ENCODE results near the gene MEF2C. TPM values are rescaled to one million over a fixed set of nuclear protein-coding genes. Genes with fewer than 3 reads are reported as not detected.

MEF2C gene
- total and polyA plus RNA-seq, 2 donors: 8.0 to 12.8 TPM

DNA sequence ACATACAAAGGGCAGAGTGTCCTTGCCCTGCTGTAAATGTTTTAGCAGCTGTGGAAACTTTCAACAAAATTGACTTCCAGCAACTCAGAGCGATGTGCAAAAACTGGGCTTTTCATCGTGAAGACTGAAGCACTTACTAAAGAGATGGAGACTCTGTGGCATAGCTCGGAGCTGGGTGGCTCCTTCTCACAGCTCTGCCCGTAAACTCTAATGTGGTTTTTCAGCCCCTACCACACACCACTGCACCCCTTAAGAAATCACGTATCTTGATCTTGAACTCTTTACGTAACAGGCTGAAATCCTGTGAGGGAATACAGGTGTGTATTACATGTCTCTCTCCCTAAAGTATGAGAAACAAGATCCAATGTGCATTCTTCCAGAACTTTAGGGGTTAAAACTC lies 124.4 kb downstream of the MEF2C start:
- Histone ChIP-seq H3K27me3 (ENCODE audit: control insufficient read depth in 2 of 2, insufficient read depth in 1 of 2, low read length in 1 of 2) (no peaks in the 10 kb centered on the region), H3K4me3 (ENCODE audit: low read length in 2 of 2) (no peak overlapping the region), H3K27ac (ENCODE audit: low read depth in 1 of 2, low read length in 1 of 2) (no peak overlapping the region), H3K9me3 (ENCODE audit: control insufficient read depth in 2 of 2, insufficient read depth in 1 of 2, low read length in 1 of 2) (no peaks in the 10 kb centered on the region), H3K36me3 (ENCODE audit: control insufficient read depth in 2 of 2, insufficient read depth in 2 of 2, low read length in 1 of 2) (no peaks in the 10 kb centered on the region), H3K4me1 (ENCODE audit: control insufficient read depth in 2 of 2, insufficient read depth in 2 of 2, low read length in 2 of 2) (peaks cover 0 to 18% of the 10 kb centered on the region in 2 donors)
- 9% methylated on average over 6 of the region's 6 CpGs for WGBS
- DNase-seq (ENCODE audit: low read depth in 6 of 9, low spot score in 9 of 9): peak in 7 of 9 donors; percentile 20 to 72 (median 31)

DNA sequence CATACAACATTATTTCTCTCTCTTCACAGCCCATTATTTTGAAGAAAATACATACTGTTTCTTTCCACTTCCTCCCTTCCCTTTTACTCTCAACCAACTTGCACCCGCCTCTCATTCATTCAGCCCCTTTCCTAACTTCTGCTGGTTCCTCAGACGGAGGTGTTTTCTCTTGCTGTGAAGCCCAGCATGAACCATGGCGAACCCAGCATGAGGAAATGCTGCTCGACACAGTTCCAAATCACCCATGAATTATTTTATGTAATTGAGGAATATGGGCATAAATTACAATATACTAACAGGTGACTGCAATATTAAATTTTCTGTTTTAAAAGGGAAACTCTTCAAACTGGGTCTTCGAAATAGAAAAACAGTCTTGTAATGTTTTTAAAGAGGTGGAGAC lies 124.8 kb downstream of the MEF2C start:
- Histone ChIP-seq H3K9me3 (ENCODE audit: control insufficient read depth in 2 of 2, insufficient read depth in 1 of 2, low read length in 1 of 2) (no peaks in the 10 kb centered on the region), H3K36me3 (ENCODE audit: control insufficient read depth in 2 of 2, insufficient read depth in 2 of 2, low read length in 1 of 2) (no peaks in the 10 kb centered on the region), H3K4me1 (ENCODE audit: control insufficient read depth in 2 of 2, insufficient read depth in 2 of 2, low read length in 2 of 2) (peaks cover 0 to 18% of the 10 kb centered on the region in 2 donors), H3K27me3 (ENCODE audit: control insufficient read depth in 2 of 2, insufficient read depth in 1 of 2, low read length in 1 of 2) (no peaks in the 10 kb centered on the region), H3K27ac (ENCODE audit: low read depth in 1 of 2, low read length in 1 of 2) (no peak overlapping the region), H3K4me3 (ENCODE audit: low read length in 2 of 2) (no peak overlapping the region)
- DNase-seq (ENCODE audit: low read depth in 6 of 9, low spot score in 9 of 9): no peak
- 94% methylated on average over 5 of the region's 5 CpGs for WGBS

DNA sequence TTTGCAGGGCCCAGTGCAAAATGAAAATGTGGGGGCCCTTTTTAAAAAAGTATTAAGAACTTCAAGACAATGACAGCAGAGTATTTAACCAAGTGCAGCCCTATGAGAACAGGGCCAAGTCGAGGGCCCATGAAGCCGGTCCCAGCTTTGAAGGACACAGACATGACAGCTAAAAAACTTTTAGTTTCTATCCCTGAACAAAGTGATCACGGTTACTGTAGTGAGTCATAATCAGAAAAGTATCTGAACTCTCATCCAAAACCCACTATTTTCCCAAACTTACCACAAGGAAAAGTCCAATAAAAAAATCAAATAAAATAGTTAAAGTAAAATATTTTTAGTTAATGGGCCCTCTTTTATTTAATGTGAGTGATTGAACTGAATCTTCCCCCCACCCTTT lies 126.0 kb downstream of the MEF2C start:
- WGBS: 96% methylated on average over 3 of the region's 3 CpGs
- no peaks in the 10 kb centered on the region for H3K36me3 ChIP-seq (ENCODE audit: control insufficient read depth in 2 of 2, insufficient read depth in 2 of 2, low read length in 1 of 2)
- DNase-seq (ENCODE audit: low read depth in 6 of 9, low spot score in 9 of 9): no peak

DNA sequence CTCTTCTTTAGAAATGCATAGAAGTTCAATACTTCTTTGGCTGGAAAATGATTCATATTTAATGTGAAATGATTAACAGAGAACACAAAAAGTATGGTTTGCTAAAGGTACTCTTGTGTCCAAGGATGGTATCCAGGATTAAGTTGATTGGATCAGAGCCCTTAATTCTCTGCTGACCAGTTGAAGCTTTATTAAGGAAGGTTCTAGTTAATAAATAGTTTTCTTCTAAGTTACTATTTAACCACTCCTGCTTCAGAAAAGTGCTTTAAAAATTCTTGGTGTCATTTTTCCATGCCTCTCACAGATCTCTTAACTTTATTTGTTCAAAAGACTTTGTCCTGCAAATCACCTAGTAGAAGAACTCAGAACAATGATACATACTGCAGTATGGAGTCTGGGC lies 134.3 kb downstream of the MEF2C start:
- no peak overlapping the region for H3K4me3 ChIP-seq (ENCODE audit: low read length in 2 of 2)
- no peaks in the 10 kb centered on the region for H3K9me3 ChIP-seq (ENCODE audit: control insufficient read depth in 2 of 2, insufficient read depth in 1 of 2, low read length in 1 of 2)
- H3K27ac ChIP-seq (ENCODE audit: low read depth in 1 of 2, low read length in 1 of 2): no peak overlapping the region
- peaks cover 0 to 7% of the 10 kb centered on the region in 2 donors for H3K4me1 ChIP-seq (ENCODE audit: control insufficient read depth in 2 of 2, insufficient read depth in 2 of 2, low read length in 2 of 2)
- H3K36me3 ChIP-seq (ENCODE audit: control insufficient read depth in 2 of 2, insufficient read depth in 2 of 2, low read length in 1 of 2): no peaks in the 10 kb centered on the region
- H3K27me3 ChIP-seq (ENCODE audit: control insufficient read depth in 2 of 2, insufficient read depth in 1 of 2, low read length in 1 of 2): no peaks in the 10 kb centered on the region
- DNase-seq (ENCODE audit: low read depth in 6 of 9, low spot score in 9 of 9): no peak

More for the DNA sequence above, 126.0 kb downstream of the MEF2C start:
- no peaks in the 10 kb centered on the region for H3K27me3 ChIP-seq (ENCODE audit: control insufficient read depth in 2 of 2, insufficient read depth in 1 of 2, low read length in 1 of 2)
- no peak overlapping the region for H3K4me3 ChIP-seq (ENCODE audit: low read length in 2 of 2)
- H3K4me1 ChIP-seq (ENCODE audit: control insufficient read depth in 2 of 2, insufficient read depth in 2 of 2, low read length in 2 of 2): peaks cover 0 to 18% of the 10 kb centered on the region in 2 donors
- no peaks in the 10 kb centered on the region for H3K9me3 ChIP-seq (ENCODE audit: control insufficient read depth in 2 of 2, insufficient read depth in 1 of 2, low read length in 1 of 2)
- no peak overlapping the region for H3K27ac ChIP-seq (ENCODE audit: low read depth in 1 of 2, low read length in 1 of 2)

DNA sequence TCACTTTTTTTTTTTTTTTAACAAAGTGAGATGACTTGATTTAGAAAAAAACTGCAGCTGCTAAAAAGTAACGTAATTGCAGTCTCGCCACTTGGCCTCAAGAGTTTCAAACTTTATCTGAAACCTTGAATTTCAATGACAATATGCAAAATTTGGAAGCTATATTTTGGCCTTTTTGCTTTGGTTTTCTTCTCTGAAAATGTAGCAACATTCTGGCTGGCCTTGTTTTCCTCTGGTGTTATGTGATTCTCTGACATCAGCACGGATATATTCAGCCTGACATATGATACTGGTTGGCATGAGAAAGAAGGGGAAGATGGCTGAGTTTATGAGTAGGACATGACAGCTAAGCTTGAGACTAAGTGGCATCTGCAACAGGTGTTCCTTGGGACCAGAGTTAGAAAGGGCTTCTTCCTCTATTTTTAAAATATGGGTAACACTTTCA lies 136.5 kb downstream of the MEF2C start:
- Histone ChIP-seq H3K4me1 (ENCODE audit: control insufficient read depth in 2 of 2, insufficient read depth in 2 of 2, low read length in 2 of 2) (peaks cover 0 to 2% of the 10 kb centered on the region in 2 donors), H3K4me3 (ENCODE audit: low read length in 2 of 2) (no peak overlapping the region), H3K27me3 (ENCODE audit: control insufficient read depth in 2 of 2, insufficient read depth in 1 of 2, low read length in 1 of 2) (no peaks in the 10 kb centered on the region), H3K9me3 (ENCODE audit: control insufficient read depth in 2 of 2, insufficient read depth in 1 of 2, low read length in 1 of 2) (no peaks in the 10 kb centered on the region), H3K27ac (ENCODE audit: low read depth in 1 of 2, low read length in 1 of 2) (no peak overlapping the region), H3K36me3 (ENCODE audit: control insufficient read depth in 2 of 2, insufficient read depth in 2 of 2, low read length in 1 of 2) (no peaks in the 10 kb centered on the region)
- WGBS: 93% methylated on average over 3 of the region's 3 CpGs
- DNase-seq (ENCODE audit: low read depth in 6 of 9, low spot score in 9 of 9): no peak

DNA sequence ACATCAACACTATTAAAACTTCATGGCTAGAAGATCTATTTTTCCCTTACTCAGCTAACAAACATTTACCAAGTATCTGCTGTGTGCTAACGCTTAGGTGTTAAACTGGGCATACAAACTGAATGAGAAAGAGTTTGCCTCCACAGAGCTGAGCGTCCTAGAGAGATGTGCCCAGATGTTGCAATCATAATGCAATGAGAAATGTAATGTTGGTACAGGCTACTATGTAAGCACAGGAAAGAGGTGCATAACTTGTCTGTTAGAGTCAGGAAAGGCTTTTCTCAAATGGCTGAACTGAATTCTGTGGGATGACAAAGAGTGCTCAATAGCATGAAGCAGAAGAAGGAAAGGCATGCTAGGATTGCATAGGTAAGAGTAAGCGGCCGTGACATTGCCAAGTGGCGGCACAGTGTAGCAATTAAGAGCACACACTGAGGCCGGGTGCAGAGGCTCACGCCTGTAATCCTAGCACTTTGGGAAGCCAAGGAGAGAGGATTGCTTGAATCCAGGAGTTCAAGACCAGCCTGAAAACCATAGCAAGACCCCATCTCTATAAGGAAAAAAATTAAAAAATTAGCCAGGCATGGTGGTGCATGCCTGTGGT lies 137.8 kb downstream of the MEF2C start:
- H3K27ac ChIP-seq (ENCODE audit: low read depth in 1 of 2, low read length in 1 of 2): no peak overlapping the region
- H3K9me3 ChIP-seq (ENCODE audit: control insufficient read depth in 2 of 2, insufficient read depth in 1 of 2, low read length in 1 of 2): no peaks in the 10 kb centered on the region
- H3K27me3 ChIP-seq (ENCODE audit: control insufficient read depth in 2 of 2, insufficient read depth in 1 of 2, low read length in 1 of 2): no peaks in the 10 kb centered on the region
- H3K4me1 ChIP-seq (ENCODE audit: control insufficient read depth in 2 of 2, insufficient read depth in 2 of 2, low read length in 2 of 2): no peaks in the 10 kb centered on the region
- no peak for DNase-seq (ENCODE audit: low read depth in 6 of 9, low spot score in 9 of 9)
- WGBS: 97% methylated on average over 7 of the region's 7 CpGs
- no peak overlapping the region for H3K4me3 ChIP-seq (ENCODE audit: low read length in 2 of 2)
- no peaks in the 10 kb centered on the region for H3K36me3 ChIP-seq (ENCODE audit: control insufficient read depth in 2 of 2, insufficient read depth in 2 of 2, low read length in 1 of 2)

DNA sequence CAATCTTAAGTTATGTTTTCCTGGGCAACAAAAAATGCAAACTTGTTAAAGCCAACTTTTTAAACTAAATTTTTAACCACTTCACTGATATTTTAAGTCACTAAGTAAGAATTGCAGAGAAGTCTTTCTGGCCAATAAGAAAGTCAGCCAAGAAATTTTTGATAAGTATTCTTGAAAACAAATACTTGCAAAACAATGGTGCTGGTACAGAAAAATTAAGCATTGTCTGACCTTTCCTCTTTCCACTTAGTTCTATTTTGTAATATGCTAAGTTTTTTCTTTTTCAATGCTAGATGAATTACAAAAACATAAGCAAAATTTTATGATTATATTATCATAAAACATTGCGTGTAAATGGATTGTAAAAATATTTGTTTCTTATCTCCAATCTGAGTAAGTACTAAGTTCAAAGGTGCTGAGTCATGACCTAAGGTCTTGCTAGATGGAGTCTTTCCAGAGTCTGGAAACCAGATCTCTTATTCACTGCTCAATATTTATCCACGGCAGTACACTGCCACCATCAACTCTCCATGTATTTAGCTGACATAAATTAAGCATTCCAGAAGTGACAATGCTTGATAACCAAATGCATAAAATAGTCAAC lies 139.7 kb downstream of the MEF2C start:
- Histone ChIP-seq H3K27ac (ENCODE audit: low read depth in 1 of 2, low read length in 1 of 2) (no peak overlapping the region), H3K9me3 (ENCODE audit: control insufficient read depth in 2 of 2, insufficient read depth in 1 of 2, low read length in 1 of 2) (no peaks in the 10 kb centered on the region), H3K4me3 (ENCODE audit: low read length in 2 of 2) (no peak overlapping the region), H3K27me3 (ENCODE audit: control insufficient read depth in 2 of 2, insufficient read depth in 1 of 2, low read length in 1 of 2) (no peaks in the 10 kb centered on the region), H3K4me1 (ENCODE audit: control insufficient read depth in 2 of 2, insufficient read depth in 2 of 2, low read length in 2 of 2) (no peaks in the 10 kb centered on the region), H3K36me3 (ENCODE audit: control insufficient read depth in 2 of 2, insufficient read depth in 2 of 2, low read length in 1 of 2) (no peaks in the 10 kb centered on the region)
- DNase-seq (ENCODE audit: low read depth in 6 of 9, low spot score in 9 of 9): no peak
- WGBS: 87% methylated on average over 2 of the region's 2 CpGs

DNA sequence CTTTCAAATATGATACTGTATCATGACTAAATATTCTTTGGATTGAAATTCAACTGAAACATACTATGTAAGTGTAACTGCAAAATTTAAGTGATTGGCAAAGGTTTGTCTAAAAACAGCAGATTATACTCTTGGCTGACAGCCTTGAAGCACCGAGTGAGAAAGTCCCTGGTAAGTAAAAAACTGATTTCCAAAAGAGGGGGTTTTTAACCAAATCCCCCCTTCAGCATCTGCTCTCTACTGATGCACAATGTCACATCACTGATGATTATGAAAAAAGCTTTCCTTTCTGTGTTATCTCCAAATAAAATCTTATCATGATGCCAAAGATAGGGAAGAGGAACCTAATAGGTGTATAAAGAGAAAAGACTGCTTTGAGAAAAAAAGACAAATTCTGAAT lies 141.0 kb downstream of the MEF2C start:
- Histone ChIP-seq H3K4me1 (ENCODE audit: control insufficient read depth in 2 of 2, insufficient read depth in 2 of 2, low read length in 2 of 2) (no peaks in the 10 kb centered on the region), H3K9me3 (ENCODE audit: control insufficient read depth in 2 of 2, insufficient read depth in 1 of 2, low read length in 1 of 2) (no peaks in the 10 kb centered on the region), H3K4me3 (ENCODE audit: low read length in 2 of 2) (no peak overlapping the region), H3K36me3 (ENCODE audit: control insufficient read depth in 2 of 2, insufficient read depth in 2 of 2, low read length in 1 of 2) (no peaks in the 10 kb centered on the region), H3K27me3 (ENCODE audit: control insufficient read depth in 2 of 2, insufficient read depth in 1 of 2, low read length in 1 of 2) (no peaks in the 10 kb centered on the region), H3K27ac (ENCODE audit: low read depth in 1 of 2, low read length in 1 of 2) (no peak overlapping the region)
- 70% methylated on average over 1 of the region's 1 CpG for WGBS
- no peak for DNase-seq (ENCODE audit: low read depth in 6 of 9, low spot score in 9 of 9)

DNA sequence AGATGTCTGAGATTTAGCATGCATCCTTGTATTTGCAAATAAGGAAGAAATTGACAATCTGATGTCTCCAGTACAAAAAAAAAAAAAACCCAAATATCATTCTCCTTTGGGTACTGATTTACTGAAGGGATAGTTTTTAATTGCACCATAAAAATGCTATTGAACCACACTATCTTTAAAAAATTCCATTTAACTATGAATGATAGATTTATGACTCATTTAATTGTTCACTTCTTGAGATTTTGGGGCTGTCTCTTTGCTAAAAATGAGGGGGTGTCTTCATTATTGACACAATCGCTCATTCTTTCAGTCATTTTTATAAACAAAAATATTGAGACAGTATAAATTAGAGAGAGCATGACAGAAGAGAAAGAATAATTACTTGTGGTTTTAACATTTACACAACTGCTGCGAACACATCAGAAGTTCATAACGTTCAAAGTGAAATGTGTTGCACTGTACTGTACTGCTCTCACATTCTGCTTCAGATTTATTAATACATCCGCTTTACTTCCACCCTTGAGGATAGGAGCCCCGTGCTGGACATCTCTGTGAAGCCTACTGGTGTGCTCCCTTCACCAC lies 142.3 kb downstream of the MEF2C start:
- no peak for DNase-seq (ENCODE audit: low read depth in 6 of 9, low spot score in 9 of 9)
- Histone ChIP-seq H3K36me3 (ENCODE audit: control insufficient read depth in 2 of 2, insufficient read depth in 2 of 2, low read length in 1 of 2) (no peaks in the 10 kb centered on the region), H3K27me3 (ENCODE audit: control insufficient read depth in 2 of 2, insufficient read depth in 1 of 2, low read length in 1 of 2) (no peaks in the 10 kb centered on the region), H3K27ac (ENCODE audit: low read depth in 1 of 2, low read length in 1 of 2) (no peak overlapping the region), H3K9me3 (ENCODE audit: control insufficient read depth in 2 of 2, insufficient read depth in 1 of 2, low read length in 1 of 2) (no peaks in the 10 kb centered on the region), H3K4me3 (ENCODE audit: low read length in 2 of 2) (no peak overlapping the region), H3K4me1 (ENCODE audit: control insufficient read depth in 2 of 2, insufficient read depth in 2 of 2, low read length in 2 of 2) (no peaks in the 10 kb centered on the region)
- 78% methylated on average over 5 of the region's 5 CpGs for WGBS
